ENCODE measurements around the gene IPP. TPM values are rescaled to one million over a fixed set of nuclear protein-coding genes. Genes with fewer than 3 reads are reported as not detected.

IPP gene
- total RNA-seq, 2 experiments from 2014 or later: 19.1 to 20.2 TPM

DNA sequence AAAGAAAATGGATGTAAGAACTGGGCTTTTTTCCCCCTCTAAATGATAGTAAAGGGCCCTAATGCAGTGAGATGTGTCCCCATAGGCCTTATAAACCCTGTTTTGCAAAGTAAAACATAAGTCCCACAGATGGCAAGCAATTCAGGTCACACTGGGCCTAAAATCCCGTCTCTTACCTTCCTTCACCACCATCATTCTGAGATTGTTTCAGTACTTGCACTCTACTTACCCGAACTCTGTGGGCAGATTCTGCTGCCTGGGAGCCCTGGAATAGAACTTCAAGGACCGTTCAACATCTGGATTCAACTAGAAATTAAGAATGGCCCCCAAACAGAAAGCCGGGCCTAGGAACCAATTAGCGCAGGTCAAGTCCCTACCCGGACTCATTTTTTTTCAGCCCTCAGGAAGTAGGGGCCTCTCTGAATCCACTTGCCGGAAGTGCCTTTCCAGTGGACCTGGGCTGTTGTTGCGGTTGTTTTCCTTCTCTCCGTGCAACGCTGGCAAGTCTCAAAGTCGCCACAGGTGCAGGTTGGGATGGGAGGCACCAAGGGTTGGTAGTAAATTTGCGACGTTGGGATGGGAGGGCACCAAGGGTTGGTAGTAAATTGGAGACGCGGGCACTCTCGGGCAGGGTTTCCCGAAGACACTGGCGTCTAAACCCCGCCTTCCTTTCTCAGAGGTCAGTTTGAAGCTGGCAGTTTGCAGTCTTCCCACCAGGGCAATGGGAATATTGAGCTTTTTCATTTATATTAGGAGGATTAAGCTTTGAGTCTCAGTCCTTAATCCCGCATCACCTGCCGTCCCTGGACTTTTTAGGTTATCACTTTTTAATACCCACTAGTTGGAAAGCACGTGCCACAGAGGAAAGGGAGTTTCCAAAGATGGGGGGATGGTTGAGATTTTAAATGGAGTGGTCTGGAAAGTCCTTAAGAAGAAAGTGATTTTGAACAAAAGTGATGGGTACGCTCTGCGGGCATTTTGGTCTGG is 62.4 kb downstream of the IPP start, which contains the start of gene TMEM69:
TMEM69 (plus strand) TSS at position 428 of the 987 bp plus-strand sequence. CDS start 2,888 bp downstream, outside the sequence.
- H3K27me3 Mint-ChIP-seq (ENCODE audit: low read depth): no peaks in the 10 kb centered on the region
- peak within 1 kb of the TSS; percentile 100 for H3K27ac Mint-ChIP-seq
- H3K4me3 Mint-ChIP-seq: peak within 1 kb of the TSS; percentile 98
- CTCF ChIA-PET: no interaction called here
- peaks cover 35% of the 10 kb centered on the region for H3K4me1 Mint-ChIP-seq (ENCODE audit: low read depth)
- peaks cover 23% of the 10 kb centered on the region for H3K36me3 Mint-ChIP-seq (ENCODE audit: low read depth)
- intact Hi-C loops (cut with micrococcal nuclease): loop anchor here (1.0 to 5.0 kb wide), 18 partner anchors 36 to 1645 kb away; partner anchors contain the start of genes AKR1A1, CCDC163, CMPK1 and DYNLT4
- no peaks in the 10 kb centered on the region for H3K9me3 Mint-ChIP-seq
- DNase-seq: peak; percentile 90

DNA sequence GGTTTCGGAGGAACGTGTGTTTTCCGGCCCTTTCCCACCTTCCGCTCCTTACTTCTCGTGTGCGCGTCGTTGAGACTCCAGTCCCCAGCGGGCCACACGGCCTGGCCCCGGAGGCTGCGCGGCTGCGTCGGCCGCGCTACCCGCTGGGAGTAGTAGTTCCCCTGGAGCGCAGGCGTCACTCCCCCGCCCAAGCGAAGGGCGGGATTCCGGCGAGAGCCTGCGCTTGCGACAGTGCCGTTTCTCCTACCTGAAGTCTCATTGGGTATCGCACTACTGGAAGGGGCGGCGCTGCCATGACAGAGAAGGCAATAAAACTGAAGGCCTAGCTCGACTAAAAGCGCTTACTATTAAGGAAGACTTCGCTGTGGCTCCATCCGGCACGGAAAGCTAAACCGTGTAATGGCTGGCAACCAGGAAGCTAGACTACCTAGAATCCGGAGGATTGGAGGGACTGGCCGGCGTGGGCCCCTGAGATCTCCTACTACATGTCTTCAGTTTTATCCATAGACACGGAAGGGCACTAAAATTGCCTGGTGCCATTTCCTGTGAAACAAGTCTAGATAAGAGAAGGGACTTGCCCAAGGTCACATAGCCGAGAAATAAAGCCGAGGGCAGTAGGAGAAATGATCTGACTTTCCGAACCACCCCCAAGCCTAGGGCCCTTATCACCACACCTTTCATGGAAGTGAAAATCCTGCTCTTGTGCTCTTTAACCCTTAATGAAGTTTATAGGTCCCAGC is 63.3 kb downstream of the IPP start:
- H3K36me3 Mint-ChIP-seq (ENCODE audit: low read depth): peaks cover 23% of the 10 kb centered on the region
- peak overlapping the region; percentile 98 for H3K4me3 Mint-ChIP-seq
- H3K4me1 Mint-ChIP-seq (ENCODE audit: low read depth): peaks cover 43% of the 10 kb centered on the region
- intact Hi-C loops (cut with micrococcal nuclease): loop anchor here (1.0 to 5.0 kb wide), 17 partner anchors 35 to 1646 kb away; partner anchors contain the start of genes AKR1A1, CCDC163, CMPK1 and DYNLT4
- DNase-seq: peak; percentile 98
- no peaks in the 10 kb centered on the region for H3K9me3 Mint-ChIP-seq
- CTCF ChIA-PET: no interaction called here
- peak overlapping the region; percentile 100 for H3K27ac Mint-ChIP-seq
- H3K27me3 Mint-ChIP-seq (ENCODE audit: low read depth): no peaks in the 10 kb centered on the region

DNA sequence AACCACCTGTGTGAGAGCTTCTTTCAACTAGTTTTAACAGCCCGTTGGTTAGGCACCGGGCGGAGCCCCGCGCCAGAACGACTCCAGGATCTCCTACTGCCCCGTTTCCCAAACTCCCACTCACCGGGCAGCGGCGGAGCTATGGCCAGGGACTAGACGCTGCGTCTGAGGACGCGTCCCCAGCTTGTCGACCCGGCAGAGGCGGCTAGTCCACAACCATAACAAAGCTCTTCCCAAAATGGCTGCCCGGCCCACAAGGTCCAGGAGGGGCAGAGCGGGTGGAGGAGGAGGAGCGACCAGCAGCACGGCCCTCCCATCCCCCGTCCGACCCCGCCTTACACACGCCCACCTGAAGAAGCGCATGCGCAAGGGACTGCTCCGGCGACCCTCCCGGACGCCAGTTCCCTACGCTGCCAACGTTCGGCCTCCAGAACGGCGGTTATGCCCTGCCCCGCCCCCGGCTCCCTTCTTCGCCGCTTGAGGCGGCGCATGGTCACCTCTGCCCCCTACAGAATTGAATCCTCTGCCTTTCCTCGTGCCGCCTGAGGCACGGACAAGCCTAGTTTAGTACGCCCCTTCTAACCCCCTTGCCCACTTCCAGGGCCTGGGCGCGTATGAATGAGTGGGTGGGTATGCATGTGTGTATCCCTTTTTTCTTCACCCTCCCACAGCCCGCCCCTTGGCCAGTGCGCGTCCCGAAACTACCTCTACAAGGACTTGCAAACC is 64.0 kb downstream of the IPP start, which contains the start of gene GPBP1L1:
GPBP1L1 (minus strand) TSS at position 246 of the 726 bp plus-strand sequence. CDS start 27,446 bp downstream, outside the sequence.
- intact Hi-C loops (cut with micrococcal nuclease): loop anchor here (1.0 to 5.0 kb wide), 20 partner anchors 34 to 1646 kb away; partner anchors contain the start of genes AKR1A1, CCDC163, CMPK1 and DYNLT4
- Mint-ChIP-seq H3K9me3 (no peaks in the 10 kb centered on the region), H3K27ac (peak within 1 kb of the TSS; percentile 100), H3K4me1 (ENCODE audit: low read depth) (peaks cover 50% of the 10 kb centered on the region), H3K4me3 (peak within 1 kb of the TSS; percentile 98), H3K36me3 (ENCODE audit: low read depth) (peaks cover 23% of the 10 kb centered on the region), H3K27me3 (ENCODE audit: low read depth) (no peaks in the 10 kb centered on the region)
- CTCF ChIA-PET: interaction anchor here (0.5 to 1.0 kb wide), 6 partner anchors 8 to 867 kb away, joined by 3 to 4 read pairs (median 3); no protein-coding TSS in a partner anchor
- peak; percentile 99 for DNase-seq

DNA sequence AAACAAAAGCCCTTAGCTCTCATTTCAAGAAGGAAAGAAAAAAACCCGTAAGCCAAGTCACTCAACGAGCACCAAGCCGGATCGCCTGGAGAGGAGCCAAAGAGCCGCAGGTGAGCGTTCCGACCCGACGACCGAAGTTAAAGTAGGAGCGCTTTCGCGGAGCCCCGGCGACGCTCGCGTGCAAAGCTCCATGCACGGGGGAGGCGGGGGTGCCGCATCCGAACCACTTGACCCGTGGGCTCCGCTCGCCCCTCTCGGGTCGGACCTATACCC is 64.5 kb downstream of the IPP start:
- Mint-ChIP-seq H3K4me1 (ENCODE audit: low read depth) (peaks cover 51% of the 10 kb centered on the region), H3K36me3 (ENCODE audit: low read depth) (peaks cover 20% of the 10 kb centered on the region)
- CTCF ChIA-PET: interaction anchor here (0.5 to 1.0 kb wide), 5 partner anchors 8 to 193 kb away, joined by 3 to 4 read pairs (median 3); no protein-coding TSS in a partner anchor

DNA sequence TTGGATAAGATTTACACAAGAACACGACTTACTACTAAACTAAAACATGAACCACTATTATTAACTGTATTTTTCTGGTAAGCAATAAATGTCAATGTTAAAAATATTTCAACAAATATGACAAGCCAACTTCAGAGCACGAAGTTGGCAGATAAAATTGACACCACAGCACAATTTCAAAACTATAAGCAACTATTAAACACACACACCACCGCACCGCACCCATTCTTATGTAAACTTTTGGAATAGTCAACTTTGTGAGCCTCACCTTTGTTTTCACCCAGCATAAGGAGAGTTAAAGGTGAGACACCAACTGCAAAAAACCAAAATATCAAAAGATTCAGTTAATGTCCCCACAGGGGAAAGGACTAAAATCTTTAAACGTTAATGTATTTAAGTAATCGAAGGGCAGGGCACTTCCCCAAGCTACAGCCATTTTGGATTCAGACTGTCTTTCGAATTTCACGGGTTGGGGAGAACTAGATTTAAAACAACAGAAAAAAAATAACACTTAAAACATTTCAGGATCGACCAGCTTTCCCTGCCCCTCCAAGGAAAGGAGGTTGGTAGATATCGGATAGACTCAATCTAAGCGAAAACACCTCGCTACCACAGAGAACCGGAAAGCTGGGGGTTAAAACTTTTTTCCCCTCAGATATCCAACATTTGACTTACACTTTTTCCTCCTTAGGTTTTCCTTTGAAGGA is 65.0 kb downstream of the IPP start:
- CTCF ChIA-PET: interaction anchor here (0.7 to 1.0 kb wide), 2 partner anchors 13 to 193 kb away, joined by 3 to 4 read pairs; no protein-coding TSS in a partner anchor
- peak overlapping the region; percentile 98 for H3K4me3 Mint-ChIP-seq
- no peak for DNase-seq
- no peaks in the 10 kb centered on the region for H3K9me3 Mint-ChIP-seq
- intact Hi-C loops (cut with micrococcal nuclease): loop anchor here (1.0 to 5.0 kb wide), 11 partner anchors 33 to 1647 kb away; partner anchors contain the start of genes CMPK1, DYNLT4, EIF2B3 and IPP
- peak overlapping the region; percentile 100 for H3K27ac Mint-ChIP-seq
- no peaks in the 10 kb centered on the region for H3K27me3 Mint-ChIP-seq (ENCODE audit: low read depth)
- peaks cover 52% of the 10 kb centered on the region for H3K4me1 Mint-ChIP-seq (ENCODE audit: low read depth)
- H3K36me3 Mint-ChIP-seq (ENCODE audit: low read depth): peaks cover 18% of the 10 kb centered on the region

More for the DNA sequence above, 64.5 kb downstream of the IPP start:
- intact Hi-C loops (cut with micrococcal nuclease): loop anchor here (1.0 to 5.0 kb wide), 11 partner anchors 34 to 1647 kb away; partner anchors contain the start of genes CMPK1, DYNLT4, EIF2B3 and IPP
- peak; percentile 80 for DNase-seq
- Mint-ChIP-seq H3K4me3 (peak overlapping the region; percentile 98), H3K27me3 (ENCODE audit: low read depth) (no peaks in the 10 kb centered on the region), H3K9me3 (no peaks in the 10 kb centered on the region), H3K27ac (peak overlapping the region; percentile 100)

DNA sequence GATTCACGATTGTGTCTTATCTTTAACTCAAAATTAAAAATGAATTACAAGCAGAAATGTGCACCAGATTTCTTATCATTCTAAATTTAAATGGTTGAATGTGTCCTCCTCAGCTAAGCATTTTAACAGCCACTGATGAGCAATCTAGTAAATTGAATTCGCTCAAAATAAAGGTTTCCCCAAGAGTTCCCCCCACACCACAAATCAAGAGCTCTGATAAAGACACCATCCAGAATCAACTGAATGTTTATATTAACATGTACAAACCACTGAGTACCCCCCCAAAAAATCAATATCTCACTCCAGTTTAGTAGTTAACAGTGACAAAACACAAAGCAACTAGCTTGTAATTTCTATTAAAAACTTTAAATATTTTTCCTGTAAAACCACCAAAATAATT is 66.1 kb downstream of the IPP start:
- H3K27ac Mint-ChIP-seq: no peak overlapping the region
- intact Hi-C loops (cut with micrococcal nuclease): no loop called here
- CTCF ChIA-PET: no interaction called here

DNA sequence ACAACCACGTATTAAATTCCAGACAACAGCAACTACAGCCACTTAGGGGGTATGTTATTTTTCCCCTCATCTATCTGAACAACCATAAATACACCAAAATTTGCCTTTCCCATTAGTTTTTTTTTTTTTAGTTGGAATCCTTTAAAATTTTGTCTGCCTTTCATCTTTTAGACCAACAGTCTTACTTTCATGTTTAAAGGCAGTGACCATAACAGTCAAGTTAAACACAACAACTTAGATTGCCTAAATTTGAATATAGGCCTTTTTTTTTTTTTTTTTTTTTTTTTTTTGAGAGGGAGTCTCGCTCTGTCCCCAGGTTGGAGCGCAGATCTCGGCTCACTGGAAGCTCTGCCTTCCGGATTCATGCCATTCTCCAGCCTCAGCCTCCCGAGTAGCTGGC is 67.5 kb downstream of the IPP start:
- H3K27me3 Mint-ChIP-seq (ENCODE audit: low read depth): no peaks in the 10 kb centered on the region
- H3K9me3 Mint-ChIP-seq: no peaks in the 10 kb centered on the region
- CTCF ChIA-PET: interaction anchor here (0.6 kb wide), 3 partner anchors 15 to 384 kb away, joined by 3 read pairs; no protein-coding TSS in a partner anchor
- H3K36me3 Mint-ChIP-seq (ENCODE audit: low read depth): peaks cover 6% of the 10 kb centered on the region
- H3K4me1 Mint-ChIP-seq (ENCODE audit: low read depth): peaks cover 58% of the 10 kb centered on the region
- no peak overlapping the region for H3K27ac Mint-ChIP-seq
- no peak for DNase-seq
- intact Hi-C loops (cut with micrococcal nuclease): no loop called here
- H3K4me3 Mint-ChIP-seq: no peak overlapping the region

More for the DNA sequence above, 66.1 kb downstream of the IPP start:
- H3K36me3 Mint-ChIP-seq (ENCODE audit: low read depth): peaks cover 13% of the 10 kb centered on the region
- H3K4me1 Mint-ChIP-seq (ENCODE audit: low read depth): peaks cover 52% of the 10 kb centered on the region
- H3K4me3 Mint-ChIP-seq: peak overlapping the region; percentile 23
- DNase-seq: no peak
- no peaks in the 10 kb centered on the region for H3K9me3 Mint-ChIP-seq
- no peaks in the 10 kb centered on the region for H3K27me3 Mint-ChIP-seq (ENCODE audit: low read depth)

DNA sequence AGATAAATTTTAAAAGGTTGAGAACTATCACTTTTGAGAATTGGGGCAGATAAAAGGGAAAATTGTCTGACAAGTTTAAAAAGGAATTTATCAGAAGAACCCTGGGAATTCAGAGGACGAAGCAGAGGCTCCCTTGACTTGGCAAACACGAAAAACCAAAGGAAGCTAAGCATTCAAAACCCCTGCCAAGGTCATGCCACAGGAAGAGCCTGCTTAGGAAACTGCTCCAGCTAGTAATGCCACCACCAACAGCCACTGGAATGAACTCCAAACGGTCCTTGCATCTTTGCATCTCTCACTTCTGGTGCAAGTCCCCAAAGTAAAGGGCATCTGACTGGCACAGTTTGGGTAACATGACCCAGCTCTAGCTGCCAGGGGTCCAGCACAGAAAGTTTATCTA is 71.3 kb downstream of the IPP start:
- H3K4me3 Mint-ChIP-seq: no peak overlapping the region
- no peaks in the 10 kb centered on the region for H3K9me3 Mint-ChIP-seq
- no peaks in the 10 kb centered on the region for H3K27me3 Mint-ChIP-seq (ENCODE audit: low read depth)
- DNase-seq: no peak
- H3K27ac Mint-ChIP-seq: no peak overlapping the region
- peaks cover 1% of the 10 kb centered on the region for H3K36me3 Mint-ChIP-seq (ENCODE audit: low read depth)
- H3K4me1 Mint-ChIP-seq (ENCODE audit: low read depth): peaks cover 67% of the 10 kb centered on the region
- CTCF ChIA-PET: no interaction called here
- intact Hi-C loops (cut with micrococcal nuclease): no loop called here

DNA sequence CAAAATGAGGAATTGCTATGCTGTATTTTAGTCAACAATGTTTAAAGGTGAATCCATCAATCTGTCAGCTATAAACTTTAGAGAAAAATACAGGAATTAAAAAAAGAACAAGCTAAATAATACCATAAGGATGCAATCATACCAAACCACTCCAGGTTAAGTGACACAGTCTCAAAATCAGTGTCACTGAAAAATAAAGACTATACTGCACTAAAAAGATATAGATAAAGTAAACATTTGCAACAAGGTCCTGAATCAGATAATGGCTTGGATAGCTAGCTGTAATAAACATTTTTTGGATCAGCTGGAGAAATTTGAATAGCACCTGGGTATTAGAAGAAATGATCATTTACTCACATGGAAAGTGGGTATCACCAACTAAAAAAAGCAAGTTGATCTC is 72.0 kb downstream of the IPP start:
- Mint-ChIP-seq H3K27ac (no peak overlapping the region), H3K4me1 (ENCODE audit: low read depth) (peaks cover 73% of the 10 kb centered on the region), H3K9me3 (no peaks in the 10 kb centered on the region), H3K36me3 (ENCODE audit: low read depth) (peaks cover 3% of the 10 kb centered on the region), H3K4me3 (no peak overlapping the region), H3K27me3 (ENCODE audit: low read depth) (no peaks in the 10 kb centered on the region)
- intact Hi-C loops (cut with micrococcal nuclease): no loop called here
- DNase-seq: no peak
- CTCF ChIA-PET: interaction anchor here (0.8 kb wide), 1 partner anchor 8 kb away, joined by 3 read pairs; the partner anchor contains the start of gene GPBP1L1

DNA sequence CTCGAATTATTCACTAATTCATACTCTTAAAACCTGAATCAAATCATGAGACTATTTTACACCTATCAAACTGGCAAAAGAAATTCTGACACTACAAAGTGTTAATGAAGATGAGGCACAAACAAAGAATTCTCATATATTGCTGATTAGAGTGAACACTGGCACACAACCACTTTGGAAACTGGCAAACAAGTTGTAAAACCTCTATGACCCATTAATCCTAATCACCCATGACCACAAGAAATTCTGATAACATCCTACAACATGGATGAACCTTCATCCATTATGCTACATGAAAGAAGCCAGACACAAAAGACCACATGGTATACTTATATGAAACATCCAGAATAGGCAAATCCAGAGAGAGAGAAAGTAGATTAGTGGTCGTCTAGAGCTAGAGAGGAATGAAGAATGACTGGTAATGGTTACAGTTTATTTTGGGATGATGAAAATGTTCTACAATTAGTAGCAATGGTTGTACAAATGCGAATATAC is 72.7 kb downstream of the IPP start:
- no peaks in the 10 kb centered on the region for H3K27me3 Mint-ChIP-seq (ENCODE audit: low read depth)
- intact Hi-C loops (cut with micrococcal nuclease): no loop called here
- H3K27ac Mint-ChIP-seq: no peak overlapping the region
- no peak overlapping the region for H3K4me3 Mint-ChIP-seq
- DNase-seq: no peak
- H3K4me1 Mint-ChIP-seq (ENCODE audit: low read depth): peaks cover 74% of the 10 kb centered on the region
- peaks cover 6% of the 10 kb centered on the region for H3K36me3 Mint-ChIP-seq (ENCODE audit: low read depth)
- H3K9me3 Mint-ChIP-seq: no peaks in the 10 kb centered on the region
- CTCF ChIA-PET: interaction anchor here (0.8 to 1.1 kb wide), 2 partner anchors 8 to 213 kb away, joined by 3 read pairs; partner anchors contain the start of gene GPBP1L1

Data from activated naive CD4-positive, alpha-beta T cell treated with anti-CD3 and anti-CD28 coated beads for 36 hours (primary cell).